Lung microvascular endothelial cell (primary cell): ENCODE results near the gene KCNH8. TPM values are rescaled to one million over a fixed set of nuclear protein-coding genes. Genes with fewer than 3 reads are reported as not detected.
A peak's percentile ranks its signal among the peaks of the same experiment; 100 is the strongest.
"Not testable (repeated sequence)": the region's sequence is repeated elsewhere in the genome, so short reads cannot be mapped to it uniquely, and the experiment has no call there.

Experiments
- DNase-seq, 2 donors: peaks; one replicate each; pipeline versions ENCODE4 v3.0.0 to v3.0.0-alpha.2; 2010; ENCODE audit warnings: low read depth in 2 of 2
- total RNA-seq: library from RNA; depleted of rRNA; stranded (reverse); fragments of >200 nt; gene quantifications from 2 replicates; pipeline ENCODE4 v1.2.1, GENCODE V29; 2014

Gene KCNH8
- not detected in 2 replicates for total RNA-seq

GRCh38 chr3:19147905-19148767 lies at the start of gene KCNH8:
TSS of gene KCNH8 (plus strand) at chr3:19148510. CDS start at chr3:19148720, 210 bp downstream.
- DNase-seq, result no peak

GRCh38 chr3:19102654-19103290 lies 45.5 kb upstream of the KCNH8 start:
- not testable (repeated sequence) for DNase-seq

GRCh38 chr3:19103510-19103909 lies 44.8 kb upstream of the KCNH8 start:
- no peak for DNase-seq

- no peak for DNase-seq
These were observed 43.9 kb upstream of the KCNH8 start for GRCh38 chr3:19104459-19104858.

GRCh38 chr3:19105826-19106225 lies 42.5 kb upstream of the KCNH8 start:
- no peak for DNase-seq

- no peak for DNase-seq
These were observed 42.0 kb upstream of the KCNH8 start for GRCh38 chr3:19106307-19106706.

DNA sequence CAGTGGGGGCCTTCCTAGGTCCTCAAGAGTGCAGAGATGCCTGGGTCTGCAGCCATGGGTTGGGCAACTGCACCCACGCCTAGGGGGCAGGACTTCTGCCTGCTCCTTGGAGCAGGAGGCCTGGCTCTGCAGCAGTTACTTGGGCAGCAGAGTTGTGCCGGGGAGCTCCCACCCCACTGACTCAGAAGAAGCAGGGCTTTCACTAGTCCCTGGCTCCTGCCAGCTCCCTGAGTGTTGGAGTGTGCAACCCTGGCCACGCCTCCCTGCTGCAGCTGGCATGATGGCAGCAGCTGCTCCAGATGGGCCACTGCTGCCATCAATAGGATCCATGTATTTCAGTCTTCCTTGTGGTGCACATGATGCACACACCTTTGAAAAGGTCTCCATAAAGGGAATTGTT lies 40.6 kb upstream of the KCNH8 start:
- DNase-seq, result no peak

- no peak for DNase-seq
These were observed 37.9 kb upstream of the KCNH8 start for GRCh38 chr3:19110335-19110895.

DNA sequence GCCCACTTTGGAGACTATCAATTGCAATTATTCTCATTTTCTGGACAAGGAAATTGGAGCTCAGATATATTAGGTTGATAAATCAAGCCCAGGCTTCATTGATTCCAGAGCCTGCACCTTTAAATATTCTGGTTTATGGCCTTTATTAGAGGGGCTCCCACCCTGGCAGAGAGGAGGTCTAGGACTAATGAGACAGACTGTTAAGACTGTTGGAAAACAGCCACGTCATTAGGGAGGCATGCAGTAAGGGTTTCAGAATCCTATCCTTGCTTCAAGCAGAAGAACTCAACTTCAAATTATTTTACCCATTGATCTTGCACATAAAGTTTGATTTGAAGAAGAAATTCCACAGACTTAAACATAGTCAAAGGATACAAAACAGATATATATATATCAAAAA lies 33.8 kb upstream of the KCNH8 start:
- DNase-seq, result no peak

- DNase-seq, result no peak
These were observed 32.1 kb upstream of the KCNH8 start for GRCh38 chr3:19116239-19116638.

DNA sequence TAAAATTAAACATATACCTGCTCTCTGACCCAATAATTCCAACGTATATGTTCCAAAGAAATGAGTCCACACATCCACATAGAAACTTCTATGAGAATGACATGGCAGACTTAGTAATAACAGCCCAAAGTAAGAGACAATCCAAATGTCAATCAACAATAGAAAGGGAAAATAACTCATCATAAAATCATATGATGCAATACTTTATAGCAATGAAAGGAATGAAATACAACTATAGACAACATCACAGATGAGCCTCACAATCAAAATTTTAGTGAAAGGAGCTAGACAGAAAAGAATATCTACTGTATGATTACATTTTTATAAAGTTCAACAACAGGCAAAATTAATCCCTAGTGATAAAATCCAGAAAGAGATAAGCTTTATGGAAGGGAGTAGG lies 23.6 kb upstream of the KCNH8 start:
- no peak for DNase-seq

DNA sequence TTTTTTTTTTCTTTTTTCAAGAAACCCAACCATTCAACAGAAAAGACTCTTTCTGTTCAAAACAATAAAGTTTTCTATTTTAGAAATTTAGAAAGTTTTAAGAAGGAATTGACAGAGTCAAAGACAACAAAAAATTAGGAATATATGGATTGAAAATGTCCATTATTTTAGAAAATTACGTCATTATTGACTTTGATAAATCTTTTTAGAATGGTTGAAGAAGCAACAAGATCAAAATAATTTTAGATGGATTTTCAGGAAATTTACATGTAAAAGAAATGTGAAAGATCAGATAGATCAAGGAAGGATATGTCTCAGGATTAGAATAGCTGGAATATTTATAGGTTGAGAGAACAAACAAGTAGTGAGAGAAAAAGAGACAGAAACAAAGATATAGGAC lies 8.4 kb upstream of the KCNH8 start:
- no peak for DNase-seq

- DNase-seq, result peak; percentile 30 to 63
These were observed 1.3 kb upstream of the KCNH8 start for GRCh38 chr3:19146685-19147650.

DNA sequence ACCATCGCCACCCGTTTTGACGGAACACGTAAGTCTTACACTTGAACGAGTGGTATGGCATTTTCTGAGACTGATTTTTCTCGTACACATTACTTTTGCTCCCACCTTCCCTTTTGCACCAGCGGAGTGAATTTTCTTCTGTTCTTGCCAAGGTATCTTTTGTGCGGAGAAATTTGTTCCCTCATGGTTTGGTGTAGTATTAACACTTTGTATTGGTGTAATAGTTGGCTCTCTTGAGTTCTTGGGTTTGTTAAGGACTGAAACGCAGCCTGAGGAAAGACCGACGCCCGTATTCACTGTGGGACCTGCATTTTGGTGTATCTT lies 420 bp downstream of the KCNH8 start:
- DNase-seq, result no peak

- peak in 1 of 2 donors; percentile 30 for DNase-seq
These were observed 1.1 kb downstream of the KCNH8 start for GRCh38 chr3:19149368-19149767.

DNA sequence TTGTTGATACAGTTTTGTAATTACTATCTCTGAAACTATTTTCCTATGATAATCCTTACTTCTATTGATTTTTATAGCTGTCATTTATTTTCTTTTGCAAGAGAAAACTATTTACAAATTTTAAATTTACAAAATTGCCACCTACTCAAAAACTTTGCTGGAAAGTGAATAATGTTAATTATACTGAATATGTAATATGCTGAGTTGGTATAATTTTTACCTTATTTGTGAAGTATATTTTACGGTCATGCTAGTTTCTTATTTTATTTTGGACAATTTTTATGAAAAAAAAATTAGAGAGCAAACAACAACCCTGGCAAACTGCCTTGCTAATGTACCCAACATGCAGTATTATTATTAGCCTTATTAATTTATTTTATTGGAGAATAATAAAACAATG lies 2.9 kb downstream of the KCNH8 start:
- no peak for DNase-seq

GRCh38 chr3:19154693-19155250 lies 6.5 kb downstream of the KCNH8 start:
- no peak for DNase-seq

DNA sequence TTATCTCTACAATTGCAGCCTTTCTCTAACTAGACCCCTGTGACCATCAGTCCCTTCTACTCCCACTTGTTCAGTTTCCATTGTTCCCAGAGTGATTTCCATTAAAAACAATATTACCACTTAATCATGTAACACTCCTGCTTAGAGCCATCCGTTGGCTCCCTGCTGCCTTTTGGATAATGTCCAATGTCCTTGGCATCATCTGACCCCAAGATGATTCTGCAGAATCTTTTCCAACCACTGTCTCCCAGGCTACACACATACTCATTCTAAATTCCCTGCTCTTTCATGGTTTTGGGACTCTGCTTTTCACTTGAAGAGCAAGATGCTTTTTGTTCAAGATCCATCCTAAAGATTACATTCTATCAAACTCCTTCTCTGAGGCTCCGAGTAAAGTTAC lies 7.1 kb downstream of the KCNH8 start:
- DNase-seq, result no peak

DNA sequence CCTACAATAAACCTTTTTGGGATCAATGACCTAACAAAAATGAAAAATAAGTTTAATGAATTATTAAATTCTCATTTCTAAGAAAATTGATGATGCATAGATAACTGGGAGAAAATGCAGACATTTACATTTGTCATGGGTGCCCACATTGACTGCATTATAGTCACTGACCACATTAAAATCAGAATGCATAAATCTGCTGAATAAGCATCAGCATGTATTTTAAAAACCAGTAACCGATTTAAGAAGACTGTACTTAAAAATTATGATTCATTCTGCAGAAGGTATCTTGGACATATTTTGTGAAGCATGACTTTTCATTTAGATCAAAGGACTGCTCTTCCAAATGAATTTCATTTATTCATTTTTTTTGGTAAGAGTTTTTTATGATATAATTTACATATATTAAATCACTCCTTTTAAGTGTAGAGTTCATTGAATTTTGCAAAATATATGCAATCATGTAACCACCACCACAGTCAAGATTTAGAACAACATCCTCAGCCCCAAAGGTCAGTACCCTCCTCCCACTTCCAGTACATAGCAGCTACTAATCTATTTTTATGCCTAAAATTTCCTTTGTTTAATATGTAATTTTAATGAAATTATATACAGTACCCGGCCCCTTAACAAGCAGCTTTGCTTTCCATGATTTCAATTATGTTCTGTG lies 11.8 kb downstream of the KCNH8 start:
- DNase-seq, result no peak

DNA sequence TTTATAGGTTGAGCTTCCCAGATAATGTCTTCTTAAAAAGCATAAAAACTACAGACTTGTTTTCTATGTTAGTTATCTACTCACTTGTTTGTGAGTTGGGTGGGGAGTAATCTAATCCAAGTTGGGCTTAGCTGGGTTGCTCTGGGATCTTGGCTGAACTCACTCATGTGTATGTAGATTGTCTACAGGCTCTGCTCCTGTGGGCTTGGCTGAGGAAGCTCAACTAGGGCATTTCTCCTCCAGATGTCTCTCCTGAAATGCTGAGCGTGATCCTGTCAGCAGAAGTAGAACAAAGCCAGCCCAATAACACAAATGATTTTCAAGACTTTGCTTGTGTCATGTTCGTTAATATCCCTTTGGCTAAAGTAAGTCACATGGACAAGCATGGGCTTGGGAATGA lies 17.3 kb downstream of the KCNH8 start:
- no peak for DNase-seq

DNA sequence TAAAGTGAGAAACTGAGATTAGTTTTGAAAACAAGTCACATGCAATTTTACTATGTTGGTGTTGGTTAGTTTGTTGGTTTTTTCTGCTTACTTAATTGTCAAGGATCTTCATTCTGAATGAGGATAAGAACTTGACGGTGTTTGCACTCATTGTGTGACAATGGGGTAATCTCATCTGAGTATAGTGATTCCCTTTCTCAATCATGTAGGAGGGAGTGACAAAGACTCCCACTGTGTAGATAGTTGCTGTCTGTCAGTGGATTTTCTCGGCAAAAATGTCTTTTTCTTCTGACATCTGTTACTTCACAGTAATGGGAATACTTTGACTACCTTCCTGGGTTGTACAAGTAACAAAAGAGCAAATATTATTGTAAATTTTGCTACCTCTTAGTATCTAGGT lies 23.5 kb downstream of the KCNH8 start:
- no peak for DNase-seq
